Hematopoietic multipotent progenitor cell treated with erythropoietin and hydrocortisone succinate and interleukin-3 and kit ligand, for 8 days (in vitro differentiated cells): Measurements from ENCODE around the gene TMTC3.
"Not testable (repeated sequence)": the region's sequence is repeated elsewhere in the genome, so short reads cannot be mapped to it uniquely, and the experiment has no call there.

ENCODE experiments used
- DNase-seq: peaks from one replicate; pipeline ENCODE4 v3.0.0-alpha.2; 2015

The TMTC3 gene

GRCh38 chr12:88141774-88142609, at the start of gene TMTC3, which contains the start of gene CEP290:
TSS of gene TMTC3 (plus strand) at chr12:88142307. CDS start at chr12:88148316, 6,009 bp downstream.
TSS of gene CEP290 (minus strand) at chr12:88142088. CDS start at chr12:88141307, 781 bp downstream.
- peak; percentile 99 for DNase-seq

- DNase-seq, result no peak
Observed at GRCh38 chr12:88092771-88093170, 49.3 kb upstream of the TMTC3 start.

GRCh38 chr12:88093573-88093972, 48.5 kb upstream of the TMTC3 start:
- DNase-seq, result no peak

GRCh38 chr12:88108021-88108420, 34.1 kb upstream of the TMTC3 start:
- DNase-seq, result no peak

- peak; percentile 63 for DNase-seq
Observed at GRCh38 chr12:88111074-88111652, 30.9 kb upstream of the TMTC3 start.

GRCh38 chr12:88113871-88114270, 28.2 kb upstream of the TMTC3 start:
- no peak for DNase-seq

- DNase-seq, result no peak
Observed at GRCh38 chr12:88122666-88123065, 19.4 kb upstream of the TMTC3 start.

- DNase-seq, result no peak
Observed at GRCh38 chr12:88127099-88127498, 15.0 kb upstream of the TMTC3 start.

- DNase-seq, result no peak
Observed at GRCh38 chr12:88127855-88128254, 14.3 kb upstream of the TMTC3 start.

- DNase-seq, result peak; percentile 31
Observed at GRCh38 chr12:88132392-88132791, 9.7 kb upstream of the TMTC3 start.

GRCh38 chr12:88133181-88133580, 8.9 kb upstream of the TMTC3 start:
- DNase-seq, result not testable (repeated sequence)

GRCh38 chr12:88139711-88140110, 2.4 kb upstream of the TMTC3 start:
- DNase-seq, result not testable (repeated sequence)

- no peak for DNase-seq
Observed at GRCh38 chr12:88141425-88141773, 708 bp upstream of the TMTC3 start.

GRCh38 chr12:88142610-88142991, 494 bp downstream of the TMTC3 start:
- no peak for DNase-seq

- DNase-seq, result no peak
Observed at GRCh38 chr12:88144037-88144436, 1.9 kb downstream of the TMTC3 start.

GRCh38 chr12:88144546-88145468, 2.7 kb downstream of the TMTC3 start:
- DNase-seq, result no peak

GRCh38 chr12:88145567-88146505, 3.7 kb downstream of the TMTC3 start:
- no peak for DNase-seq

GRCh38 chr12:88150063-88150462, 8.0 kb downstream of the TMTC3 start:
- no peak for DNase-seq

GRCh38 chr12:88153959-88154358, 11.9 kb downstream of the TMTC3 start:
- DNase-seq, result peak; percentile 47

GRCh38 chr12:88156075-88156654, 14.1 kb downstream of the TMTC3 start:
- no peak for DNase-seq

- DNase-seq, result no peak
Observed at GRCh38 chr12:88163371-88163770, 21.3 kb downstream of the TMTC3 start.

GRCh38 chr12:88166179-88166578, 24.1 kb downstream of the TMTC3 start:
- no peak for DNase-seq
